Measurements from ENCODE around the gene C22orf23.

- TF ChIP-seq CTCF (IDR thresholded peaks at IDR 0.05) (no peak), POLR2A (IDR thresholded peaks at IDR 0.05) (no peak)
Observed at GRCh38 chr22:37991731-37992442, 38.5 kb upstream of the C22orf23 start.

All from breast epithelium (tissue), 3 donors.